Effector memory CD4-positive, alpha-beta T cell (primary cell): Measurements from ENCODE around the gene UBASH3B.
"Not testable (repeated sequence)": the region's sequence is repeated elsewhere in the genome, so short reads cannot be mapped to it uniquely, and the experiment has no call there.

ENCODE experiments used
- DNase-seq, 3 donors: peaks; one replicate each; pipeline ENCODE4 v3.0.0-alpha.2; 2020
- H3K27ac ChIP-seq: 2 replicates; pipeline ENCODE4 v1.7.0; 2013; ENCODE audit warnings: mild to moderate bottlenecking, low read length, moderate library complexity; ENCODE audit not compliant: insufficient read depth, poor library complexity, severe bottlenecking
- H3K27me3 ChIP-seq: replicated peaks from 2 replicates; pipeline ENCODE4 v1.7.0; 2013; ENCODE audit warnings: mild to moderate bottlenecking, low read length; ENCODE audit not compliant: insufficient read depth, control insufficient read depth, poor library complexity, severe bottlenecking
- H3K36me3 ChIP-seq: 2 replicates; pipeline ENCODE4 v1.7.0; 2013; ENCODE audit warnings: mild to moderate bottlenecking, low read length, moderate library complexity; ENCODE audit not compliant: control insufficient read depth, insufficient read depth
- H3K4me1 ChIP-seq: 2 replicates; pipeline ENCODE4 v1.7.0; 2013; ENCODE audit warnings: low read length, mild to moderate bottlenecking; ENCODE audit not compliant: control insufficient read depth, insufficient read depth, poor library complexity, severe bottlenecking
- H3K4me3 ChIP-seq: 2 replicates; pipeline ENCODE4 v1.7.0; 2013; ENCODE audit warnings: low read length, low read depth, mild to moderate bottlenecking; ENCODE audit not compliant: insufficient read depth, poor library complexity, severe bottlenecking
- H3K9me3 ChIP-seq: 2 replicates; pipeline ENCODE4 v1.7.0; 2013; ENCODE audit warnings: mild to moderate bottlenecking, low read length, moderate library complexity; ENCODE audit not compliant: control insufficient read depth
- total RNA-seq, 3 donors: gene quantifications; one replicate each; lab custom pipeline; 2026; lab: John Stamatoyannopoulos, UW

Gene UBASH3B, protein sequence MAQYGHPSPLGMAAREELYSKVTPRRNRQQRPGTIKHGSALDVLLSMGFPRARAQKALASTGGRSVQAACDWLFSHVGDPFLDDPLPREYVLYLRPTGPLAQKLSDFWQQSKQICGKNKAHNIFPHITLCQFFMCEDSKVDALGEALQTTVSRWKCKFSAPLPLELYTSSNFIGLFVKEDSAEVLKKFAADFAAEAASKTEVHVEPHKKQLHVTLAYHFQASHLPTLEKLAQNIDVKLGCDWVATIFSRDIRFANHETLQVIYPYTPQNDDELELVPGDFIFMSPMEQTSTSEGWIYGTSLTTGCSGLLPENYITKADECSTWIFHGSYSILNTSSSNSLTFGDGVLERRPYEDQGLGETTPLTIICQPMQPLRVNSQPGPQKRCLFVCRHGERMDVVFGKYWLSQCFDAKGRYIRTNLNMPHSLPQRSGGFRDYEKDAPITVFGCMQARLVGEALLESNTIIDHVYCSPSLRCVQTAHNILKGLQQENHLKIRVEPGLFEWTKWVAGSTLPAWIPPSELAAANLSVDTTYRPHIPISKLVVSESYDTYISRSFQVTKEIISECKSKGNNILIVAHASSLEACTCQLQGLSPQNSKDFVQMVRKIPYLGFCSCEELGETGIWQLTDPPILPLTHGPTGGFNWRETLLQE
- total RNA-seq: 29.2 to 57.2 (median 46.3) reads per million in 3 donors

DNA sequence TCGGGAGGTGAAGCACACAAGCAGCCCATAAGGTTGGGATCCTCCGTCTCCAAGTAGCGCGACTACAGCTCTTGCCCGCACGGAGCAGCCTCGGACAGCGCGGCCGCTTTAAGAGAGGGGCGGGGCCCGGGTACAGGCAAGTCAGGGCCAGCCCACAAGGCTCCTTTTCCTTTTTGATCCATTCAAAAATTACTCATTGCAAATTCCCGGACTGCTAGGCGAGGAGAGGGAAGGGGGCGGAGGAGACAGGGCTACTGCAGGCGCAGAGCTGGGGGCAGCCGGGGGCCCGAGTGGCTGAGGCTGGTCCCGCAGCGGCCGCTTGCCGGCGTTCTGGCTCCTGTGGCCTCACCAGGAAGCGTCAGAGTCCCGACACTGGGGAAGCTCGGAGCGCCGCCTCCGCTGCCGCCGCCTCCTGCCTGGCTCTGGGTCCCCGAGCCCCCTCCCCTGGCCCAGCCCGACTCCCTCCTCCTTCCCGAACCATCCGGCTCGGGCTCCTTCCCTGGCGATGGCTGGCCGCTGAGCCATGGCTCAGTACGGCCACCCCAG, at the start of gene UBASH3B:
Gene UBASH3B, plus strand, starts transcription at position 196 of the 546 bp plus-strand sequence. Its CDS starts 328 bp downstream, at position 524.
- Histone ChIP-seq H3K9me3 (no peaks in the 10 kb centered on the region), H3K27ac (peak within 1 kb of the TSS; percentile 67), H3K27me3 (no peaks in the 10 kb centered on the region), H3K36me3 (no peaks in the 10 kb centered on the region), H3K4me1 (peaks cover 16% of the 10 kb centered on the region), H3K4me3 (peak within 1 kb of the TSS; percentile 97)
- peak; percentile 21 to 41 (median 40) for DNase-seq

DNA sequence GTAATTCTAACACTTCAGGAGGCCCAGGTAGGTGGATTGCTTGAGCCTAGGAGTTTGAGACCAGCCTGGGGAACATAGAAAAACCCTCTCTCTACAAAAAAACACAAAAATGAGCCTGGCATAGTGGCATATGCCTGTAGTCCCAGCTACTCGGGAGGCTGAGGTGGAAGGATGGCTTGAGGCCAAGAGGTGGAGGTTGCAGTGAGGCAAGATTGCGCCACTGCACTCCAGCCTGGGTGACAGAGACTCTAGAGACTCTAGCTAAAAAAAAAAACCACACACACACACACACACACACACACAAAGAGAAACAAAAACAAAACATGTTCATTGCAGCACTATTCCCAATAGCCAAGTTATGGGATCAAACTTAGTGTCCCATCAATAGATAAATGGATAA, 48.4 kb upstream of the UBASH3B start:
- H3K27me3 ChIP-seq, H3K9me3 ChIP-seq, H3K27ac ChIP-seq, H3K36me3 ChIP-seq, DNase-seq, H3K4me1 ChIP-seq, H3K4me3 ChIP-seq: not testable (repeated sequence)

DNA sequence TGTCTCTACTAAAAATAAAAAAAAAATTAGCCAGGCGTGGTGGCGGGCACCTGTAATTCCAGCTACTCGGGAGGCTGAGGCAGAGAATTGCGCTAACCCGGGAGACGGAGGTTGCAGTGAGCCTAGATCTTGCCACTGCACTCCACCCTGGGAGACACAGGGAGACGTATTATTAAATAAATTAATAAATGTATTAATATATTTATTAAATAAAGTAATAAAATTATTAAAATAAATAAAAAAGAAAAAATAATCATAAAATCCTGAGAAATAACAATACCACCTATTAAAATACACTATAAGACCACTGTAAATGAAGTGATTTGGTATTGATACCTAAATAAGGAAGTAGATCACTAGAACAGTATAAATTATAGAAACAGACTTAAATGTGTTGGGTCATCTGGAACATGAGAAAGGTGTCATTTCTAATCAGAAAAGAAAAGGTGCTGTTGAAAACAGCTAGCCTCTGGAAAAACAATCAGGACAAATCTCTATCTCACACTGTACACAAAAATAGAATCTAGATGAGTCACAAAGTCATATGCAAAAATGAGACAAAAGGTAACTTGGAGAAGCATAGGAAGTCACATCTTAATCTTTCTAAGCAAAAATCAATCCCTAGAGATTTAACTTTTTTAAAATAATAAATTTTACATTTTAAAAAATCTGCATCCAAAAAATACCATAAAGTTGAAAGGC, 43.2 kb upstream of the UBASH3B start:
- Histone ChIP-seq H3K4me1 (no peaks in the 10 kb centered on the region), H3K9me3 (no peaks in the 10 kb centered on the region), H3K27ac (no peak overlapping the region), H3K27me3 (no peaks in the 10 kb centered on the region), H3K36me3 (no peaks in the 10 kb centered on the region), H3K4me3 (no peak overlapping the region)
- no peak for DNase-seq

DNA sequence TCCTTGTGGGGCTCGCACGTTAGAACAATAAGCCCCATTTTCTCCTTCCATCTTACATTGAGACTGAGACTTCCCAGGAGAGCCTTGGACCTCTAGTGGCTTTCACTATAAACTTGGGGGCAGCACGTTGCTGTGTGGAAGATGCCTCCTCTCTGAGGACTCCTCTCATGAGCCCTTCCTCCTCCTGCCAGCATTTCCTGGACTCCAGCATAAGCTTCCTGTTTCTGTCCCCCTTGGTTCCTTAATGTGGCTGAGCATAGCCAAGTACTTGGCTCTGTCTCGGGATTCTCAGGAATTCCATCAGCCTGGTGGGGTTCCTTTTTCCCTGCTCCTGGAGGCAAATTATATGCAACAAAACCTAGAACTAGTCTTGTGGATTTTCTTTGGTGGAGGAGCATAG, 38.8 kb upstream of the UBASH3B start:
- Histone ChIP-seq H3K4me1 (no peaks in the 10 kb centered on the region), H3K27ac (no peak overlapping the region), H3K27me3 (no peaks in the 10 kb centered on the region), H3K36me3 (no peaks in the 10 kb centered on the region), H3K9me3 (no peaks in the 10 kb centered on the region), H3K4me3 (no peak overlapping the region)
- DNase-seq: no peak

DNA sequence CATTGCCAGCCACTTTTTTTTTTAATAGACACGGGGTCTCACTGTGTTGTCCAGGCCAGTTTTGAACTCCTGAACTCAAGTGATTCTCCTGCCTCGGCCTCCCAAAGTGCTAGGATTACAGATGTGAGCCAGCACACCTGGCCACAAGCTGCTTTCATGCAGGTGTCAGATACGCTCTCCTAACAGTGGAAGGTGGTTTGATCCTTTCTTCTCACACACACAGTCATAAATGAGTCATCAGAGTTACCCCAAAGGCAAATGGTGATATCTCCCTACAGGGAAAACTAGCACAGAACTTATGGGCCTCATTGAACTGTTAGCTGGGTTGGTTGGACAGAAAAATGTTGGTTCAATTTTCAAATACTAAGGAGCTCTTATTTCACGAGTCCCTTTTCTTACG, 38.2 kb upstream of the UBASH3B start:
- DNase-seq: no peak
- H3K36me3 ChIP-seq: no peaks in the 10 kb centered on the region
- no peaks in the 10 kb centered on the region for H3K4me1 ChIP-seq
- no peak overlapping the region for H3K4me3 ChIP-seq
- no peaks in the 10 kb centered on the region for H3K9me3 ChIP-seq
- H3K27me3 ChIP-seq: no peaks in the 10 kb centered on the region
- no peak overlapping the region for H3K27ac ChIP-seq

DNA sequence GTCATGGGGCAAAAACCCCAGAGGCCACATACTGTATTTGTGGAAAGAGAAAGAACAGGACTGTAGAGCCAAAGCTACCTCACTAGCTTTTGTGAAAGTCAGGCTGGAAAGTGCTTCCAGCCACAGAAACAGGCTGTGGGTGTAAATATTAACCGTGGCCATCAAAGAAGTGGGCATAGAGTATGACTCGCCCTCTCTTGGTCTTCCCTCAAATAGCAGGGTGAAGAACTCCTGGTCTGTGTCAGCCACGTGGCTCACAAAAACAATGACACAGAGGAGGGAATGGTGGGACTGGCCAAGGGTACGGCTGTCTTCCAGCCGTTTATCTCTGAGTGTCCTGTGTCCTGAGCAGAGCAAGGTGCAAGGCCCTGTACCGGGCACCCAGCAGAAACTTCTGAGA, 37.6 kb upstream of the UBASH3B start:
- H3K4me3 ChIP-seq: no peak overlapping the region
- H3K9me3 ChIP-seq: no peaks in the 10 kb centered on the region
- no peaks in the 10 kb centered on the region for H3K27me3 ChIP-seq
- H3K36me3 ChIP-seq: no peaks in the 10 kb centered on the region
- H3K27ac ChIP-seq: no peak overlapping the region
- DNase-seq: no peak
- no peaks in the 10 kb centered on the region for H3K4me1 ChIP-seq

DNA sequence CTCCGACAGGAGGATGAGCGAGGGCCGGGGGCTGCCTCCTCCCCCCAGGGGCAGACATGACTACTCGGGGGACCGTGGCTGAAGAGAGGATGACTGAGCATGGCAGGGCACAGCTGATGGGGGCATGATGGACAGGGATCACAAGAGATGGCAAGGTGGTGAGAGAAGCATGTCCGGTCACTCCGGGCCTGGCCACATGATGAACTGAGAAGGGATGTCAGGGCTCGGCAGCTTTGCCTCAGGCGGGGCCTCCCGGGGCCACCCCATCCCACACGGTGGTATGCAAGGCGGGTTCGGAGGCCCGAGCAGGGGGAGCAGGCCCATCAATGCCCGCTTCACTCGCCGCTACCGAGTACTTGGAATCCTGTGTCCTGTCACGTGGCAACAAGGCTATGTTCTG, 36.6 kb upstream of the UBASH3B start:
- H3K27me3 ChIP-seq: no peaks in the 10 kb centered on the region
- H3K9me3 ChIP-seq: no peaks in the 10 kb centered on the region
- H3K4me1 ChIP-seq: no peaks in the 10 kb centered on the region
- DNase-seq: no peak
- no peaks in the 10 kb centered on the region for H3K36me3 ChIP-seq
- no peak overlapping the region for H3K27ac ChIP-seq
- no peak overlapping the region for H3K4me3 ChIP-seq

DNA sequence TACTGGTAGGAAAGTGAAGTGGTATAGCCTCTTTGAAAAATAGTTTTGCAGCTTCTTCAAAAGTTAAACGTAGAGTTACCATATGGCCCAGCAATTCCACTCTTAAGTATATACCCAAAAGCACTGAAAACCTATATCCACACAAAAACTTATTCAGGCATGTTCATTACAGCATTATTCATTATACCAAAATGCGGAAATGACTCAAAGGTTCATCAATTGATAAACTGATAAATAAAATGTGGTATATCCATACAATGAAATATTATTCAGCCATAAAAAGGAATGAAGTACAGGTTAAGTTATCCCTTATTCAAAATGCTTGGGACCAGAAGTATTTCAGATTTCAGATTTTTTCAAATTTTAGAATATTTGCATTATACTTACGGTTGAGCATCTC, 35.8 kb upstream of the UBASH3B start:
- no peaks in the 10 kb centered on the region for H3K9me3 ChIP-seq
- H3K4me1 ChIP-seq: no peaks in the 10 kb centered on the region
- no peak overlapping the region for H3K4me3 ChIP-seq
- no peak for DNase-seq
- no peak overlapping the region for H3K27ac ChIP-seq
- no peaks in the 10 kb centered on the region for H3K27me3 ChIP-seq
- no peaks in the 10 kb centered on the region for H3K36me3 ChIP-seq

DNA sequence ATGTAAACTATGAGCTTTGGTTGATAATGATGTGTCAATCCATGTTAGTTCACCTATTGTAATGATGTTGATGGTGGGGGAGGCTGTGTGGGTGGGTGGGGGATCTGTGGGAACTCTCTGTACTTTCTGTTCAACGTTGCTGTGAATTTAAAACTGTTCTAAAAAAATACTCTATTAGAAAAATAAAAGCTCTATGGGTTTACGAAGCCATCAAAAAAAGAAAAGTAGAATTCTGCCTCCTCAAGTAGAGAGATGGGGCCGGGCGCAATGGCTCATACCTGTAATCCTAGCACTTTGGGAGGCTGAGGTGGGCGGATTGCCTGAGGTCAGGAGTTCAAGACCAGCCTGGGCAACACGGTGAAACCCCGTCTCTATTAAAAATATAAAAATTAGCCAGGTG, 30.0 kb upstream of the UBASH3B start:
- DNase-seq, H3K4me1 ChIP-seq, H3K9me3 ChIP-seq, H3K27ac ChIP-seq, H3K4me3 ChIP-seq, H3K27me3 ChIP-seq, H3K36me3 ChIP-seq: not testable (repeated sequence)
